Right lobe of liver (tissue), 4 donors: ENCODE data around the gene CKM.

ENCODE experiments used
- CTCF ChIP-seq, 4 donors: fragments of 200-600 bp in 3 of 4; fragments of 450-650 bp in 1 of 4; IDR thresholded peaks; one replicate each; pipeline versions ENCODE4 v1.5.1 to v1.8.0; 2016 to 2022; ENCODE audit warnings: antibody characterized with exemption in 4 of 4, mild to moderate bottlenecking in 2 of 4
- POLR2A ChIP-seq: fragments of 450-650 bp; IDR thresholded peaks from one replicate; pipeline ENCODE4 v1.6.1; 2017; ENCODE audit warnings: antibody characterized with exemption, mild to moderate bottlenecking
- donor health status: DM: no; HTN: no; CAD: no.
- donor health status: DM: no; HTN: no; CAD: no.
- donor health status: DM: no; HTN: yes; CAD: no.

GRCh38 chr19:45348367-45349125 is 25.9 kb upstream of the CKM start:
- TF ChIP-seq CTCF (IDR thresholded peaks at IDR 0.05) (no peak), POLR2A (no peak)
